Bronchial epithelial cell (primary cell): ENCODE data around the gene HAO2. TPM values are rescaled to one million over a fixed set of nuclear protein-coding genes. Genes with fewer than 3 reads are reported as not detected.

Experiments
- DNase-seq: peaks from one replicate; pipeline ENCODE4 v3.0.0-alpha.2; 2010; ENCODE audit warnings: low read depth
- FAIRE-seq: peaks from 2 replicates; lab custom pipeline; 2011; peaks lifted over from hg19 to GRCh38; lab: Jason Lieb, UNC
- H3K27me3 ChIP-seq: 2 replicates; pipeline ENCODE4 v1.5.1; 2011; ENCODE audit warnings: low read length; ENCODE audit not compliant: control insufficient read depth, insufficient read depth
- H3K36me3 ChIP-seq: 2 replicates; pipeline ENCODE4 v1.5.1; 2011; ENCODE audit warnings: low read length; ENCODE audit not compliant: control insufficient read depth, insufficient read depth
- H3K4me3 ChIP-seq: 2 replicates; pipeline ENCODE4 v1.5.1; 2011; ENCODE audit warnings: mild to moderate bottlenecking, low read depth, low read length, control low read depth
- CTCF ChIP-seq: IDR thresholded peaks from 2 replicates; pipeline ENCODE4 v1.5.1; 2011; ENCODE audit warnings: mild to moderate bottlenecking, moderate library complexity, low read length, control low read depth, inconsistent platforms; ENCODE audit not compliant: insufficient read depth, severe bottlenecking
- total RNA-seq: library from RNA; depleted of rRNA; stranded (reverse); fragments of >200 nt; gene quantifications from 2 replicates; pipeline ENCODE4 v1.2.1, GENCODE V29; 2014

Gene HAO2
- total RNA-seq, 1 donor from 2014 or later, result not detected

GRCh38 chr1:119391749-119392148, 23.2 kb downstream of the HAO2 start:
- TF ChIP-seq CTCF, result no peak
- no peak for DNase-seq
- FAIRE-seq, result no peak
- Histone ChIP-seq H3K27me3 (peaks cover 7% of the 10 kb centered on the region), H3K36me3 (no peaks in the 10 kb centered on the region), H3K4me3 (no peak overlapping the region)

- H3K36me3 ChIP-seq, result no peaks in the 10 kb centered on the region
- FAIRE-seq (no peak), DNase-seq (no peak)
- no peak for TF ChIP-seq CTCF
- H3K27me3 ChIP-seq, result peaks cover 3% of the 10 kb centered on the region
- H3K4me3 ChIP-seq, result no peak overlapping the region
These were observed 25.5 kb downstream of the HAO2 start for GRCh38 chr1:119394085-119394484.

GRCh38 chr1:119396982-119397381, 28.4 kb downstream of the HAO2 start:
- Histone ChIP-seq H3K4me3 (no peak overlapping the region), H3K36me3 (no peaks in the 10 kb centered on the region), H3K27me3 (peaks cover 3% of the 10 kb centered on the region)
- no peak for DNase-seq
- FAIRE-seq, result no peak
- TF ChIP-seq CTCF, result no peak

- FAIRE-seq, result no peak
- Histone ChIP-seq H3K27me3 (no peaks in the 10 kb centered on the region), H3K36me3 (no peaks in the 10 kb centered on the region), H3K4me3 (no peak overlapping the region)
- DNase-seq, result no peak
- no peak for TF ChIP-seq CTCF
These were observed 29.4 kb downstream of the HAO2 start for GRCh38 chr1:119397986-119398385.

- no peaks in the 10 kb centered on the region for H3K36me3 ChIP-seq
- no peak overlapping the region for H3K4me3 ChIP-seq
- DNase-seq (no peak), FAIRE-seq (peak; percentile 43)
- TF ChIP-seq CTCF, result no peak
- no peaks in the 10 kb centered on the region for H3K27me3 ChIP-seq
These were observed 36.2 kb downstream of the HAO2 start for GRCh38 chr1:119404736-119405135.

GRCh38 chr1:119409731-119410130, 41.1 kb downstream of the HAO2 start:
- TF ChIP-seq CTCF, result no peak
- H3K36me3 ChIP-seq, result no peaks in the 10 kb centered on the region
- no peak overlapping the region for H3K4me3 ChIP-seq
- FAIRE-seq (no peak), DNase-seq (no peak)
- peaks cover 3% of the 10 kb centered on the region for H3K27me3 ChIP-seq
